HCT116 (cell line): ENCODE measurements around the gene GRIK3. TPM values are rescaled to one million over a fixed set of nuclear protein-coding genes. Genes with fewer than 3 reads are reported as not detected.
"Not testable (repeated sequence)": the region's sequence is repeated elsewhere in the genome, so short reads cannot be mapped to it uniquely, and the experiment has no call there.

Source experiments
- ATAC-seq: fragments of 200-7000 bp; cut with Tn5 transposase; 2 replicates; pipeline ENCODE4 v1.9.1; 2020; ENCODE audit warnings: mild to moderate bottlenecking, moderate library complexity
- BruUV-seq: library from RNA; stranded (reverse); fragments of 400-500 nt; replicated peaks from 2 replicates; lab custom pipeline; 2021; lab: Mats Ljungman, UMichigan
- CTCF ChIA-PET: fragments of 300-600 bp; sonication (Branson Sonifier 250); formaldehyde crosslinking; loops from one replicate; lab custom pipeline; 2021; ENCODE audit warnings: antibody characterized with exemption; lab: Charles Lee
- POLR2A ChIA-PET: fragments of 300-600, 350-600 bp; sonication (Branson Sonifier 250); formaldehyde crosslinking; loops from one replicate; lab custom pipeline; 2021; ENCODE audit warnings: antibody characterized with exemption; lab: Charles Lee
- RAD21 ChIA-PET, 2 experiments: fragments of 300-600 bp; sonication (Branson Sonifier 250); formaldehyde crosslinking; loops; one replicate each; lab custom pipeline; 2023; ENCODE audit warnings: low total read pairs in 2 of 2; ENCODE audit not compliant: uncharacterized antibody in 2 of 2, unreplicated experiment in 2 of 2, low non-redundant PET in 1 of 2; lab: Charles Lee
- DNase-seq: peaks from one replicate; pipeline ENCODE4 v3.0.0-alpha.2; 2010; ENCODE audit warnings: low read depth, low spot score
- H2AFZ ChIP-seq: fragments of 200-600 bp; shearing (Covaris generic), sonication (generic); 2 replicates; pipeline ENCODE4 v1.6.1; 2017; ENCODE audit warnings: low read depth, mixed run types, mixed read lengths, antibody characterized with exemption, low read length; ENCODE audit not compliant: poor library complexity, severe bottlenecking
- H3K27ac ChIP-seq: 2 replicates; pipeline ENCODE4 v1.5.1; 2012; ENCODE audit warnings: low read depth, low read length
- H3K27me3 ChIP-seq: fragments of 200-600 bp; sonication (generic); 2 replicates; pipeline ENCODE4 v1.6.1; 2016; ENCODE audit warnings: mixed run types, low read length, mixed read lengths; ENCODE audit not compliant: insufficient read depth
- H3K36me3 ChIP-seq, 2 experiments: fragments of 200-500 bp in 1 of 2; fragments of 200-600 bp in 1 of 2; sonication (Bioruptor generic) in 1 of 2; sonication (generic) in 1 of 2; 2 replicates each; pipeline versions ENCODE4 v1.5.1 to v1.6.1; 2014 to 2016; ENCODE audit warnings: low read length in 2 of 2, inconsistent platforms in 1 of 2, mixed read lengths in 1 of 2, mixed run types in 1 of 2; ENCODE audit not compliant: insufficient read depth in 2 of 2, control insufficient read depth in 1 of 2
- H3K4me1 ChIP-seq, 2 experiments: fragments of 200-600 bp in 1 of 2; sonication (generic) in 1 of 2; 2 replicates each; pipeline versions ENCODE4 v1.5.1 to v1.6.1; 2012 to 2017; ENCODE audit warnings: low read length in 2 of 2, inconsistent platforms in 1 of 2, mild to moderate bottlenecking in 1 of 2, mixed read lengths in 1 of 2, mixed run types in 1 of 2, moderate library complexity in 1 of 2; ENCODE audit not compliant: insufficient read depth in 2 of 2, control insufficient read depth in 1 of 2
- H3K4me2 ChIP-seq: fragments of 200-600 bp; sonication (generic); 2 replicates; pipeline ENCODE4 v1.6.1; 2017; ENCODE audit warnings: mixed run types, low read length, mixed read lengths
- H3K4me3 ChIP-seq, 2 experiments: fragments of 200-600 bp in 1 of 2; sonication (generic) in 1 of 2; replicated peaks in 1 of 2; 2 replicates each; pipeline ENCODE4 v1.5.1; 2011 to 2016; ENCODE audit warnings: low read length in 2 of 2, control low read depth in 1 of 2, low read depth in 1 of 2, mild to moderate bottlenecking in 1 of 2, mixed read lengths in 1 of 2, mixed run types in 1 of 2
- H3K79me2 ChIP-seq: fragments of 200-600 bp; sonication (generic); 2 replicates; pipeline ENCODE4 v1.6.1; 2017; ENCODE audit warnings: mild to moderate bottlenecking, mixed run types, low read length, moderate library complexity, mixed read lengths; ENCODE audit not compliant: insufficient read depth
- H3K9ac ChIP-seq: fragments of 200-600 bp; sonication (generic); 2 replicates; pipeline ENCODE4 v1.6.1; 2016; ENCODE audit warnings: low read length, mixed read lengths
- H3K9me2 ChIP-seq: fragments of 200-600 bp; sonication (generic), shearing (Covaris generic); 2 replicates; pipeline ENCODE4 v1.6.1; 2017; ENCODE audit warnings: mixed run types, mild to moderate bottlenecking, moderate library complexity; ENCODE audit not compliant: insufficient read depth
- H3K9me3 ChIP-seq, 2 experiments: fragments of 200-500 bp in 1 of 2; fragments of 200-600 bp in 1 of 2; sonication (Bioruptor generic) in 1 of 2; sonication (generic) in 1 of 2; 2 replicates each; pipeline ENCODE4 v1.6.1; 2014 to 2017; ENCODE audit warnings: low read length in 2 of 2, mixed read lengths in 2 of 2, inconsistent platforms in 1 of 2, low read depth in 1 of 2, mild to moderate bottlenecking in 1 of 2, mixed run types in 1 of 2, moderate library complexity in 1 of 2; ENCODE audit not compliant: control insufficient read depth in 1 of 2, insufficient read depth in 1 of 2
- H4K20me1 ChIP-seq: fragments of 200-600 bp; sonication (generic), shearing (Covaris generic); 2 replicates; pipeline ENCODE4 v1.6.1; 2017; ENCODE audit warnings: mixed run types, mild to moderate bottlenecking, moderate library complexity; ENCODE audit not compliant: insufficient read depth
- CEBPB ChIP-seq: IDR thresholded peaks from 2 replicates; pipeline ENCODE4 v1.6.1; 2012; ENCODE audit warnings: low read depth
- EGR1 ChIP-seq: IDR thresholded peaks from 2 replicates; pipeline ENCODE4 v1.6.1; 2012; ENCODE audit warnings: low read depth
- EZH2 ChIP-seq: fragments of 200-600 bp; sonication (generic); IDR thresholded peaks from 2 replicates; pipeline ENCODE4 v1.6.1; 2017; ENCODE audit warnings: antibody characterized with exemption, mixed run types
- EZH2phosphoT487 ChIP-seq: fragments of 200-600 bp; IDR thresholded peaks from 2 replicates; pipeline ENCODE4 v1.6.1; 2018; ENCODE audit warnings: antibody characterized with exemption, borderline replicate concordance
- RAD21 ChIP-seq: IDR thresholded peaks from 2 replicates; pipeline ENCODE4 v1.6.1; 2012; ENCODE audit warnings: low read depth, mild to moderate bottlenecking
- SIN3A ChIP-seq: IDR thresholded peaks from 2 replicates; pipeline ENCODE4 v1.6.1; 2012; ENCODE audit warnings: low read depth
- SRF ChIP-seq: IDR thresholded peaks from 2 replicates; pipeline ENCODE4 v1.6.1; 2012; ENCODE audit warnings: low read depth
- TCF7L2 ChIP-seq: IDR thresholded peaks from 2 replicates; pipeline ENCODE4 v1.7.0; 2011; ENCODE audit warnings: borderline replicate concordance, inconsistent platforms; ENCODE audit not compliant: insufficient read depth, insufficient read length; ENCODE audit errors: extremely low read depth
- YY1 ChIP-seq: IDR thresholded peaks from 2 replicates; pipeline ENCODE4 v1.6.1; 2011; ENCODE audit warnings: low read length, low read depth, moderate library complexity, mild to moderate bottlenecking; ENCODE audit not compliant: insufficient replicate concordance; ENCODE audit errors: extremely low read depth
- ZNF274 ChIP-seq: fragments of 200-500 bp; sonication (Bioruptor generic); IDR thresholded peaks from 2 replicates; pipeline ENCODE4 v1.6.1; 2014; ENCODE audit warnings: mild to moderate bottlenecking, low read depth, low read length, inconsistent platforms
- intact Hi-C: fragments of 100-400 bp; cut with micrococcal nuclease; formaldehyde crosslinking; loops from 2 replicates; pipeline ENCODE4 v1.10.0; 2022
- total RNA-seq: library from RNA; stranded (reverse); gene quantifications from one replicate; pipeline ENCODE4 v1.2.1, GENCODE V29; 2021; ENCODE audit not compliant: unreplicated experiment
- TF ChIP-seq, protein P1 (sequence below): IDR thresholded peaks from 2 replicates; pipeline ENCODE4 v1.6.1; 2012
- TF ChIP-seq, protein P2 (sequence below): IDR thresholded peaks from 2 replicates; pipeline ENCODE4 v1.6.1; 2012
- TF ChIP-seq, protein P3 (sequence below): IDR thresholded peaks from 2 replicates; pipeline ENCODE4 v1.6.1; 2011; ENCODE audit warnings: mild to moderate bottlenecking, low read length, moderate library complexity; ENCODE audit not compliant: insufficient replicate concordance; ENCODE audit errors: extremely low read depth

GRIK3 gene
- total RNA-seq, 1 experiment from 2014 or later, result not detected

DNA sequence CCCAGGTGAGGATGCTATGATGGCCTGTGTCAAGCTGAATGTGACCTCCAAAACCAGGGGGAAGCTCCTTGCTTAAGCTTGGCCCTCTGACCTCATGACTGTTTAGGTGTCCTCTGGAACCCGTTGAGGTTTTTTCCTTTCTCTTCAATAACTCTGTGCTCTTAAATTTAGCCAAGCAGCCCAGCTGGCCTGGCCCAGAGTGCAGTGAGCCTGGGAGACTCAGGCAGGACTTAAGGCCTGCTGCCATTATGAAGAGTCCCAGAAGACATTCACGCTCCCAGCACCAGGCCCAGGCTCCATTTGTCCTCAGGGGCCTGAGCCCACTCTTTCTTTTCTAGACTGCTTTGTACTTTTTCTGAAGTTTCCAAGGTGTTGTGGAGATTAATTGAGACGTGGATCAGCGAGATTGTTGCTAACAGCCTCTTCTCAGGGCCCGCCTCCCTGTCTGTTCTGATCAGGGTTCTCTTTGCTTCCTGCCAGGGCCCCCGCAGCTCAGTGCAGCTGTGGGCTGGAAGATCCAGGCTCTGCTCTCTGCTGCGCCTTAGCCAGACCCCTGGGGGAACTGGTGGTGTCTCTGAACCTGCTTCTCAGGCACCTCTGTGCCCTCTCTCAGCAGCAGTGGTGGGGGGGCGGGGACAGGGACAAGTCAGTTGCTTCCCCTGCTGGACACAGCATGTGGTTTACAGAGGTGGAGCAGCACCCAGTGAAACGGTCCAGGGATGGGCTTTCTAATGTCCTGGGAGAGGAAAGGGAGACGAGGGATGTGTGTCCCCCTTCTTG is 124.2 kb downstream of the GRIK3 start:
- RAD21 ChIA-PET, result no interaction called here
- Histone ChIP-seq H3K4me1 (no peaks in the 10 kb centered on the region), H3K9me2 (no peaks in the 10 kb centered on the region), H3K4me3 (no peak overlapping the region), H3K36me3 (no peaks in the 10 kb centered on the region)
- no TSS peak for BruUV-seq
- TF ChIP-seq SIN3A (no peak), RAD21 (no peak), ZNF274 (no peak), EGR1 (no peak), EZH2phosphoT487 (no peak), CEBPB (no peak), YY1 (no peak), TCF7L2 (no peak), EZH2 (no peak), SRF (no peak)
- TF ChIP-seq, protein P1, sequence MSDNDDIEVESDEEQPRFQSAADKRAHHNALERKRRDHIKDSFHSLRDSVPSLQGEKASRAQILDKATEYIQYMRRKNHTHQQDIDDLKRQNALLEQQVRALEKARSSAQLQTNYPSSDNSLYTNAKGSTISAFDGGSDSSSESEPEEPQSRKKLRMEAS, result no peak
- TF ChIP-seq, protein P2, sequence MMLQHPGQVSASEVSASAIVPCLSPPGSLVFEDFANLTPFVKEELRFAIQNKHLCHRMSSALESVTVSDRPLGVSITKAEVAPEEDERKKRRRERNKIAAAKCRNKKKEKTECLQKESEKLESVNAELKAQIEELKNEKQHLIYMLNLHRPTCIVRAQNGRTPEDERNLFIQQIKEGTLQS, result no peak
- TF ChIP-seq, protein P3, sequence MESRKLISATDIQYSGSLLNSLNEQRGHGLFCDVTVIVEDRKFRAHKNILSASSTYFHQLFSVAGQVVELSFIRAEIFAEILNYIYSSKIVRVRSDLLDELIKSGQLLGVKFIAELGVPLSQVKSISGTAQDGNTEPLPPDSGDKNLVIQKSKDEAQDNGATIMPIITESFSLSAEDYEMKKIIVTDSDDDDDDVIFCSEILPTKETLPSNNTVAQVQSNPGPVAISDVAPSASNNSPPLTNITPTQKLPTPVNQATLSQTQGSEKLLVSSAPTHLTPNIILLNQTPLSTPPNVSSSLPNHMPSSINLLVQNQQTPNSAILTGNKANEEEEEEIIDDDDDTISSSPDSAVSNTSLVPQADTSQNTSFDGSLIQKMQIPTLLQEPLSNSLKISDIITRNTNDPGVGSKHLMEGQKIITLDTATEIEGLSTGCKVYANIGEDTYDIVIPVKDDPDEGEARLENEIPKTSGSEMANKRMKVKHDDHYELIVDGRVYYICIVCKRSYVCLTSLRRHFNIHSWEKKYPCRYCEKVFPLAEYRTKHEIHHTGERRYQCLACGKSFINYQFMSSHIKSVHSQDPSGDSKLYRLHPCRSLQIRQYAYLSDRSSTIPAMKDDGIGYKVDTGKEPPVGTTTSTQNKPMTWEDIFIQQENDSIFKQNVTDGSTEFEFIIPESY, result no peak
- TF ChIP-seq, all 23 proteins: peak for 0
- no peaks in the 10 kb centered on the region for H4K20me1 ChIP-seq
- H3K4me2 ChIP-seq, result no peak overlapping the region
- ChIA-PET CTCF (no interaction called here), POLR2A (no interaction called here)
- peaks cover 53% of the 10 kb centered on the region for H3K27me3 ChIP-seq
- no peaks in the 10 kb centered on the region for H3K9me3 ChIP-seq
- intact Hi-C loops, result no loop called here
- no peaks in the 10 kb centered on the region for H3K79me2 ChIP-seq
- H3K27ac ChIP-seq, result no peak overlapping the region
- H2AFZ ChIP-seq, result no peak overlapping the region
- peak; percentile 42; the same call in 1 of the 2 replicates for ATAC-seq
- no peak for DNase-seq
- H3K9ac ChIP-seq, result no peak overlapping the region

DNA sequence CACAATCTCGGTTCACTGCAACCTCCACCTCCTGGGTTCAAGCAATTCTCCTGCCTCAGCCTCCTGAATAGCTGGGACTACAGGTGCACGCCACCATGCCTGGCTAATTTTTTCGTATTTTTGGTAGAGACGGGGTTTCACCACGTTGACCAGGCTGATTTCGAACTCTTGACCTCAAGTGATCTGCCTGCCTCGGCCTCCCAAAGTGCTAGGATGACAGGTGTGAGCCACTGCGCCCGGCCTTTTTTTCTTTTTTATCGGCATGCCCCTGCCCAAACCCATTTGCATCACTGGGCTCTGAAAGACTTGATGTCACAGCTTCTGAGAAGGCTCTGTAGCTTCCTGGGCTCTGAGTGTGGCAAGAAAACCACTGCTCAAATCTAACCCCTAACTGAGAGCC is 125.0 kb downstream of the GRIK3 start:
- H3K9me2 ChIP-seq, H3K9me3 ChIP-seq, CTCF ChIA-PET, H3K9ac ChIP-seq, intact Hi-C loops, H2AFZ ChIP-seq, RAD21 ChIA-PET, ATAC-seq, H4K20me1 ChIP-seq, H3K4me2 ChIP-seq, H3K27ac ChIP-seq, DNase-seq, H3K4me1 ChIP-seq, H3K36me3 ChIP-seq, POLR2A ChIA-PET, BruUV-seq, H3K79me2 ChIP-seq, H3K4me3 ChIP-seq: not testable (repeated sequence)
- peaks cover 51% of the 10 kb centered on the region for H3K27me3 ChIP-seq
